ENCODE data around the gene CPM.

- TF ChIP-seq CTCF (conservative IDR thresholded peaks at IDR 0.05): no peak
- TF ChIP-seq ZFX (IDR thresholded peaks at IDR 0.05): no peak
Observed at GRCh38 chr12:68839183-68840147, 93.5 kb downstream of the CPM start.
